H9 (cell line): Measurements from ENCODE around the gene CPLX1. TPM values are rescaled to one million over a fixed set of nuclear protein-coding genes. Genes with fewer than 3 reads are reported as not detected.

Source experiments
- DNase-seq: peaks from one replicate; pipeline ENCODE4 v3.0.0-alpha.2; 2017
- H2AFZ ChIP-seq: one replicate; pipeline ENCODE4 v1.6.1; 2013; ENCODE audit warnings: mild to moderate bottlenecking, low read length, control low read depth, moderate library complexity
- H2AK5ac ChIP-seq: 2 replicates; pipeline ENCODE4 v1.6.1; 2013; ENCODE audit warnings: low read length, control low read depth, mixed read lengths; ENCODE audit not compliant: insufficient read length
- H2BK120ac ChIP-seq: one replicate; pipeline ENCODE4 v1.6.1; 2013; ENCODE audit warnings: low read depth, mild to moderate bottlenecking, low read length, control low read depth, inconsistent platforms; ENCODE audit not compliant: poor library complexity, severe bottlenecking
- H2BK12ac ChIP-seq: 2 replicates; pipeline ENCODE4 v1.6.1; 2013; ENCODE audit warnings: low read length, control low read depth, mixed read lengths, low read depth; ENCODE audit not compliant: insufficient read length
- H2BK15ac ChIP-seq: 2 replicates; pipeline ENCODE4 v1.6.1; 2013; ENCODE audit warnings: low read depth, low read length, control low read depth
- H2BK20ac ChIP-seq: one replicate; pipeline ENCODE4 v1.6.1; 2013; ENCODE audit warnings: low read depth, mild to moderate bottlenecking, low read length, control low read depth, inconsistent platforms; ENCODE audit not compliant: poor library complexity, severe bottlenecking
- H2BK5ac ChIP-seq: 2 replicates; pipeline ENCODE4 v1.6.1; 2013; ENCODE audit warnings: low read length, control low read depth, mixed read lengths; ENCODE audit not compliant: insufficient read length
- H3K14ac ChIP-seq: 2 replicates; pipeline ENCODE4 v1.6.1; 2013; ENCODE audit warnings: low read length, control low read depth; ENCODE audit not compliant: insufficient read depth
- H3K18ac ChIP-seq: 2 replicates; pipeline ENCODE4 v1.6.1; 2013; ENCODE audit warnings: low read depth, mild to moderate bottlenecking, mixed read lengths, low read length, control low read depth; ENCODE audit not compliant: insufficient read length
- H3K23ac ChIP-seq: 2 replicates; pipeline ENCODE4 v1.6.1; 2013; ENCODE audit warnings: low read length, control low read depth, mixed read lengths, low read depth; ENCODE audit not compliant: insufficient read length
- H3K23me2 ChIP-seq: 2 replicates; pipeline ENCODE4 v1.6.1; 2013; ENCODE audit warnings: low read depth, mild to moderate bottlenecking, mixed read lengths, low read length, control low read depth; ENCODE audit not compliant: insufficient read length, poor library complexity, severe bottlenecking
- H3K27ac ChIP-seq: 2 replicates; pipeline ENCODE4 v1.5.1; 2013; ENCODE audit warnings: low read length, control low read depth, mixed read lengths, low read depth; ENCODE audit not compliant: insufficient read length
- H3K27me3 ChIP-seq: 2 replicates; pipeline ENCODE4 v1.6.1; 2013; ENCODE audit warnings: low read length, control low read depth, inconsistent platforms; ENCODE audit not compliant: insufficient read depth
- H3K4ac ChIP-seq: 2 replicates; pipeline ENCODE4 v1.6.1; 2013; ENCODE audit warnings: low read depth, mild to moderate bottlenecking, control low read depth, inconsistent platforms, low read length, moderate library complexity
- H3K4me1 ChIP-seq: 2 replicates; pipeline ENCODE4 v1.6.1; 2013; ENCODE audit warnings: low read length, control low read depth, inconsistent platforms; ENCODE audit not compliant: insufficient read depth
- H3K4me2 ChIP-seq: 2 replicates; pipeline ENCODE4 v1.6.1; 2013; ENCODE audit warnings: low read length, control low read depth, mixed read lengths; ENCODE audit not compliant: insufficient read length, insufficient read depth
- H3K56ac ChIP-seq: 2 replicates; pipeline ENCODE4 v1.6.1; 2013; ENCODE audit warnings: low read depth, mild to moderate bottlenecking, mixed read lengths, low read length, control low read depth; ENCODE audit not compliant: insufficient read length
- H3K79me1 ChIP-seq: 2 replicates; pipeline ENCODE4 v1.6.1; 2013; ENCODE audit warnings: low read depth, mild to moderate bottlenecking, moderate library complexity, low read length, control low read depth, inconsistent platforms; ENCODE audit not compliant: insufficient read depth, poor library complexity, severe bottlenecking
- H3K79me2 ChIP-seq: 2 replicates; pipeline ENCODE4 v1.6.1; 2013; ENCODE audit warnings: low read length, control low read depth, inconsistent platforms; ENCODE audit not compliant: insufficient read depth
- H3K9ac ChIP-seq: 2 replicates; pipeline ENCODE4 v1.6.1; 2013; ENCODE audit warnings: low read length, control low read depth, mixed read lengths; ENCODE audit not compliant: insufficient read length; ENCODE audit errors: extremely low read depth
- H3K9me3 ChIP-seq: one replicate; pipeline ENCODE4 v1.6.1; 2013; ENCODE audit warnings: low read depth, low read length, inconsistent platforms; ENCODE audit not compliant: control insufficient read depth
- H3T11ph ChIP-seq: one replicate; pipeline ENCODE4 v1.6.1; 2013; ENCODE audit warnings: mild to moderate bottlenecking, low read length, control low read depth, inconsistent platforms
- H4K20me1 ChIP-seq: one replicate; pipeline ENCODE4 v1.6.1; 2013; ENCODE audit not compliant: control insufficient read depth, insufficient read length, insufficient read depth
- H4K5ac ChIP-seq: 2 replicates; pipeline ENCODE4 v1.6.1; 2013; ENCODE audit warnings: low read depth, mild to moderate bottlenecking, mixed read lengths, low read length, control low read depth; ENCODE audit not compliant: insufficient read length
- H4K8ac ChIP-seq: replicated peaks from 2 replicates; pipeline ENCODE4 v1.6.1; 2013; ENCODE audit warnings: low read length, control low read depth, mixed read lengths, low read depth; ENCODE audit not compliant: insufficient read length
- H4K91ac ChIP-seq: 2 replicates; pipeline ENCODE4 v1.6.1; 2013; ENCODE audit warnings: low read depth, mild to moderate bottlenecking, moderate library complexity, mixed read lengths, low read length, control low read depth; ENCODE audit not compliant: insufficient read length
- H3K27ac Mint-ChIP-seq, 3 experiments: 2 replicates in 2 of 3; 3 replicates in 1 of 3; pipeline ENCODE4 v1.8.0; 2020 to 2021; ENCODE audit warnings: mixed read lengths in 3 of 3, mild to moderate bottlenecking in 1 of 3, moderate library complexity in 1 of 3
- H3K27me3 Mint-ChIP-seq: 2 replicates; pipeline ENCODE4 v1.8.0; 2021; ENCODE audit warnings: low read depth, mild to moderate bottlenecking, moderate library complexity, mixed read lengths
- H3K36me3 Mint-ChIP-seq, 3 experiments: 2 replicates in 2 of 3; 3 replicates in 1 of 3; pipeline ENCODE4 v1.8.0; 2020 to 2021; ENCODE audit warnings: low read depth in 3 of 3, mixed read lengths in 3 of 3; ENCODE audit not compliant: insufficient read depth in 1 of 3
- H3K4me1 Mint-ChIP-seq, 2 experiments: 2 replicates each; pipeline ENCODE4 v1.8.0; 2020; ENCODE audit warnings: mixed read lengths in 2 of 2
- H3K4me3 Mint-ChIP-seq, 2 experiments: 2 replicates in 1 of 2; 3 replicates in 1 of 2; pipeline ENCODE4 v1.8.0; 2020 to 2021; ENCODE audit warnings: mild to moderate bottlenecking in 2 of 2, mixed read lengths in 2 of 2, moderate library complexity in 1 of 2
- H3K9me3 Mint-ChIP-seq, 2 experiments: 2 replicates in 1 of 2; 3 replicates in 1 of 2; pipeline ENCODE4 v1.8.0; 2020; ENCODE audit warnings: mild to moderate bottlenecking in 2 of 2, mixed read lengths in 2 of 2, moderate library complexity in 1 of 2
- CTCF ChIP-seq: fragments of 200-600 bp; sonication (generic); conservative IDR thresholded peaks from 3 replicates; pipeline ENCODE4 v1.8.0; 2021; ENCODE audit warnings: antibody characterized with exemption, mild to moderate bottlenecking
- WGBS: extraction: QIAGEN DNeasy Blood & Tissue Kit; methylation state at CpG from one replicate; pipeline ENCODE4 v1.1.7; 2013; ENCODE audit warnings: missing lambda C conversion rate, low lambda C conversion rate, mixed read lengths; ENCODE audit not compliant: insufficient read length; ENCODE audit errors: extremely low coverage; 5-methylcytosine and 5-hydroxymethylcytosine counted together
- total RNA-seq: library from RNA; stranded (reverse); gene quantifications from 2 replicates; pipeline ENCODE4 v1.2.1, GENCODE V29; 2021

CPLX1 gene
- total RNA-seq, 1 experiment from 2014 or later = 0.90 TPM

GRCh38 chr4:749698-750666 lies 75.9 kb downstream of the CPLX1 start:
- Histone ChIP-seq H3K14ac (no peak overlapping the region), H2BK15ac (no peak overlapping the region), H4K20me1 (no peaks in the 10 kb centered on the region), H3K4me1 (no peaks in the 10 kb centered on the region), H2BK120ac (no peak overlapping the region), H3K23ac (no peak overlapping the region), H3K9me3 (no peaks in the 10 kb centered on the region), H3K4ac (no peak overlapping the region), H3K27ac (no peak overlapping the region), H2BK20ac (no peak overlapping the region), H3K79me2 (no peaks in the 10 kb centered on the region), H2BK12ac (no peak overlapping the region), H2AK5ac (no peak overlapping the region), H3K56ac (no peak overlapping the region), H2AFZ (no peak overlapping the region), H2BK5ac (no peak overlapping the region), H3K9ac (no peak overlapping the region), H3K18ac (no peak overlapping the region), H4K91ac (no peak overlapping the region), H3T11ph (no peak overlapping the region), H4K8ac (no peak overlapping the region), H3K79me1 (peaks cover 2% of the 10 kb centered on the region), H4K5ac (no peak overlapping the region), H3K4me2 (no peak overlapping the region), H3K27me3 (no peaks in the 10 kb centered on the region), H3K23me2 (no peaks in the 10 kb centered on the region)
- H3K36me3 Mint-ChIP-seq = peaks cover 27 to 61% (median 59%) of the 10 kb centered on the region in 3 experiments
- no peak overlapping the region for H3K4me3 Mint-ChIP-seq
- TF ChIP-seq CTCF = no peak
- WGBS = no CpG with 5 or more reads among the region's 20 CpGs
- H3K27ac Mint-ChIP-seq = peak overlapping the region in 1 of 3 experiments; percentile 33; a peak in 1 of 7 replicates
- no peaks in the 10 kb centered on the region; the same call in 1 of the 2 replicates for H3K27me3 Mint-ChIP-seq
- H3K4me1 Mint-ChIP-seq = no peaks in the 10 kb centered on the region
- DNase-seq = no peak
- peaks cover 0 to 3% of the 10 kb centered on the region in 2 experiments; a peak in 1 of 5 replicates for H3K9me3 Mint-ChIP-seq
